Natural killer cell (primary cell): Measurements from ENCODE around the gene TAS2R41. TPM values are rescaled to one million over a fixed set of nuclear protein-coding genes. Genes with fewer than 3 reads are reported as not detected.

Experiments used
- ATAC-seq, 3 donors: fragments of 150-1000 bp in 2 of 3; fragments of 200-7000 bp in 1 of 3; cut with Tn5 transposase; 1 replicate in 1 of 3; 2 replicates in 2 of 3; pipeline ENCODE4 v1.10.0; 2021; ENCODE audit warnings: mild to moderate bottlenecking in 2 of 3, moderate library complexity in 2 of 3
- DNase-seq, 2 donors: peaks; one replicate each; pipeline versions ENCODE4 v3.0.0 to v3.0.0-alpha.2; 2013 to 2021; ENCODE audit warnings: mixed read lengths in 1 of 2
- H3K27ac ChIP-seq: one replicate; pipeline ENCODE4 v1.5.1; 2013; ENCODE audit warnings: mild to moderate bottlenecking, low read length
- H3K27me3 ChIP-seq: one replicate; pipeline ENCODE4 v1.6.1; 2013; ENCODE audit warnings: low read length; ENCODE audit not compliant: control insufficient read depth, insufficient read depth
- H3K36me3 ChIP-seq: one replicate; pipeline ENCODE4 v1.6.1; 2013; ENCODE audit warnings: low read length; ENCODE audit not compliant: control insufficient read depth, insufficient read depth
- H3K4me1 ChIP-seq: one replicate; pipeline ENCODE4 v1.6.1; 2013; ENCODE audit warnings: low read length; ENCODE audit not compliant: control insufficient read depth, insufficient read depth
- H3K4me3 ChIP-seq: one replicate; pipeline ENCODE4 v1.5.1; 2013; ENCODE audit warnings: low read length
- H3K9me3 ChIP-seq: one replicate; pipeline ENCODE4 v1.6.1; 2013; ENCODE audit warnings: low read length; ENCODE audit not compliant: control insufficient read depth, insufficient read depth
- H3K27ac Mint-ChIP-seq, 2 donors: one replicate each; pipeline ENCODE4 v1.8.0; 2022; ENCODE audit warnings: mild to moderate bottlenecking in 2 of 2, mixed read lengths in 2 of 2, moderate library complexity in 1 of 2
- H3K27me3 Mint-ChIP-seq, 2 donors: one replicate each; pipeline ENCODE4 v1.8.0; 2022; ENCODE audit warnings: low read depth in 2 of 2, mixed read lengths in 2 of 2
- H3K36me3 Mint-ChIP-seq: one replicate; pipeline ENCODE4 v1.8.0; 2022; ENCODE audit warnings: mixed read lengths
- H3K4me1 Mint-ChIP-seq, 2 donors: one replicate each; pipeline ENCODE4 v1.8.0; 2022; ENCODE audit warnings: mixed read lengths in 2 of 2
- H3K4me3 Mint-ChIP-seq: one replicate; pipeline ENCODE4 v1.8.0; 2022; ENCODE audit warnings: mild to moderate bottlenecking, moderate library complexity, mixed read lengths
- H3K9me3 Mint-ChIP-seq, 2 donors: one replicate each; pipeline ENCODE4 v1.8.0; 2022; ENCODE audit warnings: mixed read lengths in 2 of 2
- WGBS: methylation state at CpG from one replicate; pipeline ENCODE4 v1.1.7; 2013; ENCODE audit warnings: missing lambda C conversion rate; ENCODE audit not compliant: insufficient coverage; 5-methylcytosine and 5-hydroxymethylcytosine counted together
- intact Hi-C: fragments of 100-400 bp; cut with micrococcal nuclease; formaldehyde crosslinking; loops from one replicate; pipeline ENCODE4 v1.14.2; 2022
- total RNA-seq, 4 donors: library from RNA; stranded (reverse); fragments of 120-200 nt in 1 of 4; gene quantifications; one replicate each; pipeline versions ENCODE4 v1.2.3 to v1.2.4, GENCODE V29; 2013 to 2022
- TF ChIP-seq, protein P1 (sequence below): fragments of 200-600 bp; IDR thresholded peaks from one replicate; pipeline ENCODE4 v1.8.0; 2022; ENCODE audit warnings: antibody characterized with exemption

TAS2R41 gene
- total RNA-seq, 3 donors from 2014 or later (not counting 1 experiment from before 2014, with no cell fraction given), result not detected

GRCh38 chr7:143444063-143444782, 33.5 kb upstream of the TAS2R41 start:
- Mint-ChIP-seq H3K36me3 (no peaks in the 10 kb centered on the region), H3K4me3 (no peak overlapping the region), H3K4me1 (no peaks in the 10 kb centered on the region), H3K27me3 (peaks cover 0 to 4% of the 10 kb centered on the region in 2 donors), H3K9me3 (no peaks in the 10 kb centered on the region), H3K27ac (no peak overlapping the region)
- intact Hi-C loops, result no loop called here
- DNase-seq, result no peak
- ATAC-seq, result no peak
- WGBS, result 87% methylated on average over 6 of the region's 6 CpGs
- no peaks in the 10 kb centered on the region for H3K4me1 ChIP-seq
- no peak overlapping the region for H3K4me3 ChIP-seq
- no peaks in the 10 kb centered on the region for H3K9me3 ChIP-seq
- no peaks in the 10 kb centered on the region for H3K36me3 ChIP-seq
- H3K27me3 ChIP-seq, result no peaks in the 10 kb centered on the region
- no peak overlapping the region for H3K27ac ChIP-seq
- TF ChIP-seq, protein P1, sequence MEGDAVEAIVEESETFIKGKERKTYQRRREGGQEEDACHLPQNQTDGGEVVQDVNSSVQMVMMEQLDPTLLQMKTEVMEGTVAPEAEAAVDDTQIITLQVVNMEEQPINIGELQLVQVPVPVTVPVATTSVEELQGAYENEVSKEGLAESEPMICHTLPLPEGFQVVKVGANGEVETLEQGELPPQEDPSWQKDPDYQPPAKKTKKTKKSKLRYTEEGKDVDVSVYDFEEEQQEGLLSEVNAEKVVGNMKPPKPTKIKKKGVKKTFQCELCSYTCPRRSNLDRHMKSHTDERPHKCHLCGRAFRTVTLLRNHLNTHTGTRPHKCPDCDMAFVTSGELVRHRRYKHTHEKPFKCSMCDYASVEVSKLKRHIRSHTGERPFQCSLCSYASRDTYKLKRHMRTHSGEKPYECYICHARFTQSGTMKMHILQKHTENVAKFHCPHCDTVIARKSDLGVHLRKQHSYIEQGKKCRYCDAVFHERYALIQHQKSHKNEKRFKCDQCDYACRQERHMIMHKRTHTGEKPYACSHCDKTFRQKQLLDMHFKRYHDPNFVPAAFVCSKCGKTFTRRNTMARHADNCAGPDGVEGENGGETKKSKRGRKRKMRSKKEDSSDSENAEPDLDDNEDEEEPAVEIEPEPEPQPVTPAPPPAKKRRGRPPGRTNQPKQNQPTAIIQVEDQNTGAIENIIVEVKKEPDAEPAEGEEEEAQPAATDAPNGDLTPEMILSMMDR, result no peak

DNA sequence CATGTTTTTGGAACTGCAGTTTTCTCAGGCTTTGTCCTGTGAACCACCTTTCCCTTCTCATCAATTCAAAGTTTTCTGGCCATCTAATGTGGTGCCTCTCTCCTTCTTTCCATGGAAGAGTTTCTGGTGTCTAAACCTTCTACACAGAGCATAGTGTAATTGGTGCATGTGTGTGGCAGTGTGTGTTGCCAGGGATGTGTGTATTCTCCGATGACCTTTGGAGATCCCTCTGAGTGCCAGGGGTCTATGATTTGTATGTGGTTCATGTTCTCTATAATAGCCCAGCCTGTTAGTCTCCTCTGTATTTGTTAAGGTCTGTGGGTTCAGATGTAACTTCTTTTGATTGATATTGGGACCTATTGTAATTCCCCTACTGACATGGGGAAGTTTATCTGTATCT, 32.9 kb upstream of the TAS2R41 start:
- DNase-seq (no peak), ATAC-seq (no peak)
- Mint-ChIP-seq H3K27me3 (peaks cover 0 to 4% of the 10 kb centered on the region in 2 donors), H3K9me3 (no peaks in the 10 kb centered on the region), H3K27ac (no peak overlapping the region), H3K36me3 (no peaks in the 10 kb centered on the region), H3K4me1 (no peaks in the 10 kb centered on the region), H3K4me3 (no peak overlapping the region)
- Histone ChIP-seq H3K36me3 (no peaks in the 10 kb centered on the region), H3K27me3 (no peaks in the 10 kb centered on the region), H3K27ac (no peak overlapping the region), H3K4me1 (no peaks in the 10 kb centered on the region), H3K4me3 (no peak overlapping the region), H3K9me3 (no peaks in the 10 kb centered on the region)
- TF ChIP-seq, protein P1, result no peak
- 94% methylated on average over 1 of the region's 1 CpG for WGBS
- intact Hi-C loops, result no loop called here

DNA sequence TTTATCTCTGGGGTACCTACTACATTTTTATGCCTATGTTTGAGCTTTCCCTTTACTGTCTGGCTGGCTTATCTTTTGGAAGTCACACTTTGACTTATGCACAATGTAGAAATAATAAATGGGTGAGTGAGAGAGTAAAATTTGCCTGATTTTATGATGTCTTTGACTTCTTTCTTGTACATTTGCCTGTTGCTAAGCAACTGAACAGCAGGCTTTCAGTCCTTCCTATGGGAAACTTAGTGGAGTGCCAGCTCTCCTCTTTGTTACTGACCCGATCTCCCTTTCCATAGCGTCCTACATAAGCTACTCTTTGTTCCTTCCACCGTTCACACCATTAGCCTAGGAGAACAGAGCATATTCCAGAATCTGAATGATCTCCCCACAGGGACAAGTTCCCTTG, 30.2 kb upstream of the TAS2R41 start:
- intact Hi-C loops, result no loop called here
- H3K27ac Mint-ChIP-seq, result no peak overlapping the region

More for the DNA sequence above, 30.2 kb upstream of the TAS2R41 start:
- no peaks in the 10 kb centered on the region for H3K36me3 ChIP-seq
- Mint-ChIP-seq H3K36me3 (no peaks in the 10 kb centered on the region), H3K4me3 (no peak overlapping the region), H3K4me1 (no peaks in the 10 kb centered on the region), H3K27me3 (no peaks in the 10 kb centered on the region), H3K9me3 (no peaks in the 10 kb centered on the region)
- H3K4me1 ChIP-seq, result no peaks in the 10 kb centered on the region
- TF ChIP-seq, protein P1, result no peak
- DNase-seq, result no peak
- H3K27me3 ChIP-seq, result no peaks in the 10 kb centered on the region
- WGBS, result 94% methylated on average over 3 of the region's 3 CpGs
- no peak overlapping the region for H3K4me3 ChIP-seq
- H3K9me3 ChIP-seq, result no peaks in the 10 kb centered on the region
- no peak for ATAC-seq
- H3K27ac ChIP-seq, result no peak overlapping the region
